Measurements from ENCODE around the gene BCL11B.

BCL11B gene

GRCh38 chr14:99276482-99276881, 4.5 kb upstream of the BCL11B start:
- DNase-seq, result no peak
- Histone ChIP-seq H3K27me3 (ENCODE audit: control insufficient read depth in 1 of 2, insufficient read depth in 1 of 2, low read length in 2 of 2) (peaks cover 58 to 86% of the 10 kb centered on the region in 2 experiments), H3K36me3 (ENCODE audit: control insufficient read depth in 1 of 2, insufficient read depth in 2 of 2, low read depth in 1 of 2, low read length in 2 of 2) (no peaks in the 10 kb centered on the region), H3K14ac (ENCODE audit: low read length in 2 of 2) (no peak overlapping the region), H3K9me3 (ENCODE audit: control insufficient read depth, low read length) (no peaks in the 10 kb centered on the region), H2BK12ac (ENCODE audit: low read length in 2 of 2) (no peak overlapping the region), H2BK15ac (ENCODE audit: low read depth, poor library complexity, severe bottlenecking) (no peak overlapping the region), H2BK5ac (ENCODE audit: low read depth, low read length, poor library complexity, severe bottlenecking) (no peak overlapping the region), H3K27ac (ENCODE audit: low read length, poor library complexity, severe bottlenecking) (no peak overlapping the region), H3K4me2 (ENCODE audit: low read length, poor library complexity, severe bottlenecking) (no peak overlapping the region), H2AFZ (ENCODE audit: low read depth, low read length) (no peak overlapping the region), H3K4ac (ENCODE audit: low read depth in 1 of 2, low read length in 2 of 2) (no peak overlapping the region), H3K18ac (ENCODE audit: low read depth in 1 of 2, low read length in 2 of 2) (no peak overlapping the region), H2BK120ac (ENCODE audit: low read depth, low read length) (no peak overlapping the region), H2AK5ac (ENCODE audit: low read length, severe bottlenecking) (no peak overlapping the region), H3K4me1 (ENCODE audit: control insufficient read depth, insufficient read depth, low read depth, low read length) (peaks cover 26% of the 10 kb centered on the region), H4K91ac (ENCODE audit: low read length) (no peak overlapping the region), H3K4me3 (ENCODE audit: insufficient read depth in 1 of 2, low read depth in 1 of 2, low read length in 2 of 2) (no peak overlapping the region), H3K79me1 (replicated peaks; ENCODE audit: low read length, poor library complexity, severe bottlenecking) (no peaks in the 10 kb centered on the region), H3K9ac (ENCODE audit: low read length) (no peak overlapping the region), H3K23ac (ENCODE audit: low read length in 2 of 2) (no peak overlapping the region), H4K8ac (ENCODE audit: low read length) (no peak overlapping the region)
- WGBS, result 68% methylated on average over 2 of the region's 2 CpGs

- Histone ChIP-seq H2BK12ac (ENCODE audit: low read length in 2 of 2) (no peak overlapping the region), H3K18ac (ENCODE audit: low read depth in 1 of 2, low read length in 2 of 2) (no peak overlapping the region), H4K8ac (ENCODE audit: low read length) (no peak overlapping the region), H4K91ac (ENCODE audit: low read length) (no peak overlapping the region), H3K27me3 (ENCODE audit: control insufficient read depth in 1 of 2, insufficient read depth in 1 of 2, low read length in 2 of 2) (peaks cover 60 to 75% of the 10 kb centered on the region in 2 experiments), H3K9ac (ENCODE audit: low read length) (no peak overlapping the region), H3K27ac (ENCODE audit: low read length, poor library complexity, severe bottlenecking) (no peak overlapping the region), H3K9me3 (ENCODE audit: control insufficient read depth, low read length) (no peaks in the 10 kb centered on the region), H3K23ac (ENCODE audit: low read length in 2 of 2) (no peak overlapping the region), H2BK120ac (ENCODE audit: low read depth, low read length) (no peak overlapping the region), H3K4me1 (ENCODE audit: control insufficient read depth, insufficient read depth, low read depth, low read length) (peaks cover 32% of the 10 kb centered on the region), H2AFZ (ENCODE audit: low read depth, low read length) (no peak overlapping the region), H3K36me3 (ENCODE audit: control insufficient read depth in 1 of 2, insufficient read depth in 2 of 2, low read depth in 1 of 2, low read length in 2 of 2) (no peaks in the 10 kb centered on the region), H3K79me1 (replicated peaks; ENCODE audit: low read length, poor library complexity, severe bottlenecking) (no peaks in the 10 kb centered on the region), H2AK5ac (ENCODE audit: low read length, severe bottlenecking) (no peak overlapping the region), H3K4ac (ENCODE audit: low read depth in 1 of 2, low read length in 2 of 2) (no peak overlapping the region), H3K4me2 (ENCODE audit: low read length, poor library complexity, severe bottlenecking) (no peak overlapping the region), H2BK15ac (ENCODE audit: low read depth, poor library complexity, severe bottlenecking) (no peak overlapping the region), H3K4me3 (ENCODE audit: insufficient read depth in 1 of 2, low read depth in 1 of 2, low read length in 2 of 2) (no peak overlapping the region), H2BK5ac (ENCODE audit: low read depth, low read length, poor library complexity, severe bottlenecking) (no peak overlapping the region), H3K14ac (ENCODE audit: low read length in 2 of 2) (no peak overlapping the region)
- no peak for DNase-seq
Observed at GRCh38 chr14:99275222-99275584, 3.2 kb upstream of the BCL11B start.

DNA sequence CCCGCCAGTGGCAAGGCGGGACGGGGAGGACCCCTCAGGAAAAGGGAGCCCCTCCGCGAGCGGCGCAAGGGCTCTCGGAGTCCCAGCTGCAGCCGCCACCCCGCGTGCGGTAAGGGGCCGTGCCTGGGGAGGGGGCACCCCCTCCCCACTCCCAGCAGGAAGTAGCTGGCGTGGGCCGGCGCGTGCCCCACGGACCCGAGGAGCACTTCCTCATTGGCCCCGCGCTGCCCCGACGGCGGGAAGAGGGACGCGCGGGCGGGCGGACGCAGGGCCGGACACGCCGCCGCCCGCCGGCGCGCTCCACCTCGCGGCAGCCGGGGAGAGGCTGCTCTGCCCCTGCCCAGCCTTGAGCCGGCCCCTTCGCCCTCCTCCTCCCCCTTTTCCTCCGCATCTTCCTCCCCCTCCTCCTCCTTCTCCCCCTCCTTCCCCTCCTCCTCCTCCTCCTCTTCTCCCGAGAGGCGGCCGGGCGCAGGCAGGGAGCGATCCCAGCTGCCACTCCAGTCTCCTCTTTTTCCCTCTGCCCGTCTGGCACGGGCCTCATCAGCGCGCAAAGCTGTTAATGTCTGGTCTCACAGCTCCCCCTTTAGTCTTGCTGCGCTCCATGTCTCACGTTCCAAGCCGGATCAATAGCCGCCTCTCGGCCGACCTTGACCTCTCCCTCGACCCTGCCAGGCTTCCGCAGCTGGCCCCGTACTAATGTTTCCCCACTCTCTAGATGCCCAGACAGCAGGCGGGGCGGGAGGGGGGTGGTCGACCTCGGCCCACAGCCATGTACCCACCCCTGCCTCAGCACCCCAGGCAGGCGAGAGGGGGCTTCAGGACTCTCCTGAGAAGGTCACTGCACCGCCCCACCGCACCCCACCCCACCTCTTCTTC, 2.6 kb upstream of the BCL11B start:
- H2BK15ac ChIP-seq (ENCODE audit: low read depth, poor library complexity, severe bottlenecking), result no peak overlapping the region
- no peak overlapping the region for H3K4ac ChIP-seq (ENCODE audit: low read depth in 1 of 2, low read length in 2 of 2)
- no peak overlapping the region for H2BK12ac ChIP-seq (ENCODE audit: low read length in 2 of 2)
- no peak overlapping the region for H3K27ac ChIP-seq (ENCODE audit: low read length, poor library complexity, severe bottlenecking)
- peaks cover 36% of the 10 kb centered on the region for H3K4me1 ChIP-seq (ENCODE audit: control insufficient read depth, insufficient read depth, low read depth, low read length)
- no peak overlapping the region for H2BK5ac ChIP-seq (ENCODE audit: low read depth, low read length, poor library complexity, severe bottlenecking)
- H3K79me1 ChIP-seq (replicated peaks; ENCODE audit: low read length, poor library complexity, severe bottlenecking), result no peaks in the 10 kb centered on the region
- 4% methylated on average over 61 of the region's 69 CpGs for WGBS
- H2BK120ac ChIP-seq (ENCODE audit: low read depth, low read length), result peak overlapping the region; percentile 5
- H3K4me2 ChIP-seq (ENCODE audit: low read length, poor library complexity, severe bottlenecking), result peak overlapping the region; percentile 92
- peak overlapping the region; percentile 51 to 65 for H3K4me3 ChIP-seq (ENCODE audit: insufficient read depth in 1 of 2, low read depth in 1 of 2, low read length in 2 of 2)
- no peaks in the 10 kb centered on the region for H3K36me3 ChIP-seq (ENCODE audit: control insufficient read depth in 1 of 2, insufficient read depth in 2 of 2, low read depth in 1 of 2, low read length in 2 of 2)
- no peak overlapping the region for H4K8ac ChIP-seq (ENCODE audit: low read length)
- H3K23ac ChIP-seq (ENCODE audit: low read length in 2 of 2), result no peak overlapping the region
- H3K9me3 ChIP-seq (ENCODE audit: control insufficient read depth, low read length), result no peaks in the 10 kb centered on the region
- no peak overlapping the region for H3K14ac ChIP-seq (ENCODE audit: low read length in 2 of 2)
- no peak overlapping the region for H4K91ac ChIP-seq (ENCODE audit: low read length)
- no peak overlapping the region for H3K9ac ChIP-seq (ENCODE audit: low read length)
- H3K27me3 ChIP-seq (ENCODE audit: control insufficient read depth in 1 of 2, insufficient read depth in 1 of 2, low read length in 2 of 2), result peaks cover 65 to 73% of the 10 kb centered on the region in 2 experiments
- DNase-seq, result peak; percentile 46
- H2AFZ ChIP-seq (ENCODE audit: low read depth, low read length), result peak overlapping the region; percentile 84
- no peak overlapping the region for H2AK5ac ChIP-seq (ENCODE audit: low read length, severe bottlenecking)
- peak overlapping the region in 1 of 2 experiments; percentile 48 for H3K18ac ChIP-seq (ENCODE audit: low read depth in 1 of 2, low read length in 2 of 2)

- no peak overlapping the region for H3K9ac ChIP-seq (ENCODE audit: low read length)
- H3K27me3 ChIP-seq (ENCODE audit: control insufficient read depth in 1 of 2, insufficient read depth in 1 of 2, low read length in 2 of 2), result peaks cover 68 to 72% of the 10 kb centered on the region in 2 experiments
- H2BK12ac ChIP-seq (ENCODE audit: low read length in 2 of 2), result no peak overlapping the region
- WGBS, result 2% methylated on average over 32 of the region's 34 CpGs
- peaks cover 36% of the 10 kb centered on the region for H3K4me1 ChIP-seq (ENCODE audit: control insufficient read depth, insufficient read depth, low read depth, low read length)
- no peak overlapping the region for H2BK120ac ChIP-seq (ENCODE audit: low read depth, low read length)
- H3K14ac ChIP-seq (ENCODE audit: low read length in 2 of 2), result no peak overlapping the region
- peak overlapping the region in 1 of 2 experiments; percentile 48 for H3K18ac ChIP-seq (ENCODE audit: low read depth in 1 of 2, low read length in 2 of 2)
- H3K23ac ChIP-seq (ENCODE audit: low read length in 2 of 2), result no peak overlapping the region
- H2AFZ ChIP-seq (ENCODE audit: low read depth, low read length), result peak overlapping the region; percentile 84
- no peak overlapping the region for H2BK15ac ChIP-seq (ENCODE audit: low read depth, poor library complexity, severe bottlenecking)
- no peaks in the 10 kb centered on the region for H3K79me1 ChIP-seq (replicated peaks; ENCODE audit: low read length, poor library complexity, severe bottlenecking)
- no peaks in the 10 kb centered on the region for H3K36me3 ChIP-seq (ENCODE audit: control insufficient read depth in 1 of 2, insufficient read depth in 2 of 2, low read depth in 1 of 2, low read length in 2 of 2)
- H3K4me2 ChIP-seq (ENCODE audit: low read length, poor library complexity, severe bottlenecking), result peak overlapping the region; percentile 92
- DNase-seq, result no peak
- H3K4ac ChIP-seq (ENCODE audit: low read depth in 1 of 2, low read length in 2 of 2), result no peak overlapping the region
- H3K9me3 ChIP-seq (ENCODE audit: control insufficient read depth, low read length), result no peaks in the 10 kb centered on the region
- peak overlapping the region; percentile 51 to 65 for H3K4me3 ChIP-seq (ENCODE audit: insufficient read depth in 1 of 2, low read depth in 1 of 2, low read length in 2 of 2)
- H3K27ac ChIP-seq (ENCODE audit: low read length, poor library complexity, severe bottlenecking), result no peak overlapping the region
- H4K91ac ChIP-seq (ENCODE audit: low read length), result no peak overlapping the region
- H4K8ac ChIP-seq (ENCODE audit: low read length), result no peak overlapping the region
- no peak overlapping the region for H2BK5ac ChIP-seq (ENCODE audit: low read depth, low read length, poor library complexity, severe bottlenecking)
- no peak overlapping the region for H2AK5ac ChIP-seq (ENCODE audit: low read length, severe bottlenecking)
Observed at GRCh38 chr14:99273766-99274345, 1.9 kb upstream of the BCL11B start.

Data from mesenchymal stem cell (in vitro differentiated cells and primary cell).